Measurements from ENCODE around the gene SPG7. TPM values are rescaled to one million over a fixed set of nuclear protein-coding genes. Genes with fewer than 3 reads are reported as not detected.

The SPG7 gene
- total RNA-seq, 4 donors from 2014 or later: 102 to 178 (median 127) TPM

GRCh38 chr16:89581045-89581695, 73.0 kb downstream of the SPG7 start:
- H3K36me3 ChIP-seq: no peaks in the 10 kb centered on the region
- no peak for TF ChIP-seq POLR2A (IDR thresholded peaks at IDR 0.05)
- TF ChIP-seq CTCF (IDR thresholded peaks at IDR 0.05): no peak
- TF ChIP-seq EP300 (IDR thresholded peaks at IDR 0.05): no peak

GRCh38 chr16:89581861-89582563, 73.8 kb downstream of the SPG7 start:
- 44 to 45% methylated on average over 12 to 15 of the region's 15 CpGs for WGBS, 2 donors
- TF ChIP-seq EP300 (IDR thresholded peaks at IDR 0.05): peak in 1 of 2 donors; percentile 10
- TF ChIP-seq CTCF (IDR thresholded peaks at IDR 0.05): no peak
- no peak for TF ChIP-seq POLR2A (IDR thresholded peaks at IDR 0.05)
- Histone ChIP-seq H3K36me3 (no peaks in the 10 kb centered on the region), H3K27me3 (peaks cover 0 to 7% of the 10 kb centered on the region in 2 donors), H3K4me1 (no peaks in the 10 kb centered on the region), H3K4me3 (no peak overlapping the region), H3K9me3 (no peaks in the 10 kb centered on the region), H3K27ac (peak overlapping the region in 2 of 4 donors; percentile 17 to 40)
- DNase-seq (ENCODE audit: low spot score in 2 of 2): no peak

More at GRCh38 chr16:89581045-89581695, 73.0 kb downstream of the SPG7 start:
- Histone ChIP-seq H3K27me3 (peaks cover 0 to 15% of the 10 kb centered on the region in 2 donors), H3K9me3 (no peaks in the 10 kb centered on the region), H3K4me3 (no peak overlapping the region), H3K4me1 (peaks cover 0 to 4% (median under 1%) of the 10 kb centered on the region in 4 donors), H3K27ac (no peak overlapping the region)
- no peak for DNase-seq (ENCODE audit: low spot score in 2 of 2)
- 83 to 84% methylated on average over 33 of the region's 33 CpGs for WGBS, 2 donors

- H3K27ac ChIP-seq: peak overlapping the region in 2 of 4 donors; percentile 17 to 40
- no peak for DNase-seq (ENCODE audit: low spot score in 2 of 2)
- no peaks in the 10 kb centered on the region for H3K4me1 ChIP-seq
- 89 to 95% methylated on average over 11 to 15 of the region's 19 CpGs for WGBS, 2 donors
- H3K4me3 ChIP-seq: no peak overlapping the region
- H3K27me3 ChIP-seq: no peaks in the 10 kb centered on the region
- H3K36me3 ChIP-seq: no peaks in the 10 kb centered on the region
- no peak for TF ChIP-seq CTCF (IDR thresholded peaks at IDR 0.05)
- TF ChIP-seq POLR2A (IDR thresholded peaks at IDR 0.05): no peak
- TF ChIP-seq EP300 (IDR thresholded peaks at IDR 0.05): no peak
- H3K9me3 ChIP-seq: no peaks in the 10 kb centered on the region
These were observed 74.5 kb downstream of the SPG7 start for GRCh38 chr16:89582614-89583196.

GRCh38 chr16:89583197-89583894, 75.1 kb downstream of the SPG7 start:
- TF ChIP-seq CTCF (IDR thresholded peaks at IDR 0.05): no peak
- no peak for TF ChIP-seq EP300 (IDR thresholded peaks at IDR 0.05)
- no peak for TF ChIP-seq POLR2A (IDR thresholded peaks at IDR 0.05)
- no peaks in the 10 kb centered on the region for H3K36me3 ChIP-seq
- H3K4me1 ChIP-seq: no peaks in the 10 kb centered on the region
- 85 to 89% methylated on average over 20 to 36 of the region's 36 CpGs for WGBS, 2 donors
- no peaks in the 10 kb centered on the region for H3K9me3 ChIP-seq
- DNase-seq (ENCODE audit: low spot score in 2 of 2): no peak
- no peak overlapping the region for H3K4me3 ChIP-seq
- no peak overlapping the region for H3K27ac ChIP-seq
- H3K27me3 ChIP-seq: no peaks in the 10 kb centered on the region
